HG02610 (cell line): ENCODE data around the gene ITGA2.

Source experiments
- ATAC-seq: cut with Tn5 transposase; IDR thresholded peaks from one replicate; pipeline ENCODE4 v1.9.1; 2021; ENCODE audit warnings: mild to moderate bottlenecking, moderate library complexity; ENCODE audit not compliant: unreplicated experiment

ITGA2 gene

GRCh38 chr5:52988335-52989024, 672 bp upstream of the ITGA2 start:
- peak; percentile 8 for ATAC-seq

GRCh38 chr5:52989781-52990527, 802 bp downstream of the ITGA2 start:
- ATAC-seq = peak; percentile 22

- no peak for ATAC-seq
Measured at GRCh38 chr5:52990528-52990925, 1.4 kb downstream of the ITGA2 start.

GRCh38 chr5:52993367-52993766, 4.2 kb downstream of the ITGA2 start:
- no peak for ATAC-seq

GRCh38 chr5:52994266-52994665, 5.1 kb downstream of the ITGA2 start:
- no peak for ATAC-seq

- no peak for ATAC-seq
Measured at GRCh38 chr5:52995095-52995494, 5.9 kb downstream of the ITGA2 start.

GRCh38 chr5:52995914-52996313, 6.8 kb downstream of the ITGA2 start:
- ATAC-seq = no peak

- no peak for ATAC-seq
Measured at GRCh38 chr5:52996979-52997378, 7.8 kb downstream of the ITGA2 start.

GRCh38 chr5:52997424-52997823, 8.3 kb downstream of the ITGA2 start:
- ATAC-seq = no peak

GRCh38 chr5:52998552-52999313, 9.6 kb downstream of the ITGA2 start:
- no peak for ATAC-seq

- no peak for ATAC-seq
Measured at GRCh38 chr5:52999344-52999949, 10.3 kb downstream of the ITGA2 start.

- ATAC-seq = no peak
Measured at GRCh38 chr5:53001541-53001940, 12.4 kb downstream of the ITGA2 start.

GRCh38 chr5:53002491-53002890, 13.3 kb downstream of the ITGA2 start:
- no peak for ATAC-seq

- no peak for ATAC-seq
Measured at GRCh38 chr5:53003144-53003543, 14.0 kb downstream of the ITGA2 start.

GRCh38 chr5:53006911-53007890, 18.0 kb downstream of the ITGA2 start:
- no peak for ATAC-seq

GRCh38 chr5:53008751-53009150, 19.6 kb downstream of the ITGA2 start:
- peak; percentile 98 for ATAC-seq

GRCh38 chr5:53009816-53010215, 20.7 kb downstream of the ITGA2 start:
- no peak for ATAC-seq

- no peak for ATAC-seq
Measured at GRCh38 chr5:53010814-53011213, 21.7 kb downstream of the ITGA2 start.

- ATAC-seq = no peak
Measured at GRCh38 chr5:53011233-53011632, 22.1 kb downstream of the ITGA2 start.

- no peak for ATAC-seq
Measured at GRCh38 chr5:53013857-53014256, 24.7 kb downstream of the ITGA2 start.
